GM21576 (cell line): ENCODE data around the gene PLCD3.

Experiments used
- ATAC-seq: cut with Tn5 transposase; IDR thresholded peaks from one replicate; pipeline ENCODE4 v1.9.1; 2021; ENCODE audit warnings: mild to moderate bottlenecking, moderate library complexity; ENCODE audit not compliant: unreplicated experiment

PLCD3 gene

GRCh38 chr17:45132320-45132571, at the start of gene PLCD3:
PLCD3 (minus strand) TSS chr17:45132515; CDS start chr17:45132410, 105 bp downstream.
- ATAC-seq = no peak

GRCh38 chr17:45177563-45177962, 45.2 kb upstream of the PLCD3 start:
- ATAC-seq = no peak

- no peak for ATAC-seq
Observed at GRCh38 chr17:45175759-45176115, 43.4 kb upstream of the PLCD3 start.

GRCh38 chr17:45172541-45173286, 40.4 kb upstream of the PLCD3 start:
- no peak for ATAC-seq

GRCh38 chr17:45172232-45172540, 39.9 kb upstream of the PLCD3 start:
- no peak for ATAC-seq

GRCh38 chr17:45171338-45172231, 39.3 kb upstream of the PLCD3 start:
- no peak for ATAC-seq

GRCh38 chr17:45170931-45171337, 38.6 kb upstream of the PLCD3 start:
- no peak for ATAC-seq

- no peak for ATAC-seq
Observed at GRCh38 chr17:45170280-45170930, 38.1 kb upstream of the PLCD3 start.

- no peak for ATAC-seq
Observed at GRCh38 chr17:45168991-45169752, 36.9 kb upstream of the PLCD3 start.

GRCh38 chr17:45164734-45165269, 32.5 kb upstream of the PLCD3 start:
- ATAC-seq = no peak

- no peak for ATAC-seq
Observed at GRCh38 chr17:45162025-45162687, 29.8 kb upstream of the PLCD3 start.

- peak; percentile 86 for ATAC-seq
Observed at GRCh38 chr17:45161288-45162024, 29.1 kb upstream of the PLCD3 start, which contains the start of gene HEXIM2. HEXIM2 (plus strand) TSS chr17:45161875; CDS start chr17:45162794, 919 bp downstream.

- peak; percentile 25 for ATAC-seq
Observed at GRCh38 chr17:45160447-45161287, 28.4 kb upstream of the PLCD3 start.

- no peak for ATAC-seq
Observed at GRCh38 chr17:45156242-45156641, 23.9 kb upstream of the PLCD3 start.

- ATAC-seq = no peak
Observed at GRCh38 chr17:45155483-45155882, 23.2 kb upstream of the PLCD3 start.

- no peak for ATAC-seq
Observed at GRCh38 chr17:45155029-45155428, 22.7 kb upstream of the PLCD3 start.

GRCh38 chr17:45150911-45151809, 18.8 kb upstream of the PLCD3 start:
- ATAC-seq = no peak
